ENCODE data around the gene TNFAIP2.

TNFAIP2 gene

DNA sequence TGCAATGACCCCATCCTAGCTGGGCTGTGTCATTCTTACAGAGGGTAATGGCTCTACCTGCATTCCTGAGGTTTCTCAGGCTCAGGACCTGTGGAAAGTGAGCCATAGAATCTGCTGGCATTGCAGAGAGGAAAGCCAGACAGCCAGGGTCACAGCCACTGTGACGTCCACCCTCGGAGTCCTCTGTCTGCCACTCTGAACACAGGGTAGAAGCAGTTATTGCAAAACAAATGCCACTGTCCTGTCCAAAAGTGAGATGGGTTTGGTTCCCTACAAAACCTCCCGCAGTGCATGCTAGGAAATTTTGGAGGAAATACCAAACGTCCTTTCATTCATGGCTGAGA lies 37.8 kb downstream of the TNFAIP2 start:
- TF ChIP-seq EZH2phosphoT487 (IDR thresholded peaks at IDR 0.05; ENCODE audit: borderline replicate concordance), result no peak
- TF ChIP-seq, protein P1, sequence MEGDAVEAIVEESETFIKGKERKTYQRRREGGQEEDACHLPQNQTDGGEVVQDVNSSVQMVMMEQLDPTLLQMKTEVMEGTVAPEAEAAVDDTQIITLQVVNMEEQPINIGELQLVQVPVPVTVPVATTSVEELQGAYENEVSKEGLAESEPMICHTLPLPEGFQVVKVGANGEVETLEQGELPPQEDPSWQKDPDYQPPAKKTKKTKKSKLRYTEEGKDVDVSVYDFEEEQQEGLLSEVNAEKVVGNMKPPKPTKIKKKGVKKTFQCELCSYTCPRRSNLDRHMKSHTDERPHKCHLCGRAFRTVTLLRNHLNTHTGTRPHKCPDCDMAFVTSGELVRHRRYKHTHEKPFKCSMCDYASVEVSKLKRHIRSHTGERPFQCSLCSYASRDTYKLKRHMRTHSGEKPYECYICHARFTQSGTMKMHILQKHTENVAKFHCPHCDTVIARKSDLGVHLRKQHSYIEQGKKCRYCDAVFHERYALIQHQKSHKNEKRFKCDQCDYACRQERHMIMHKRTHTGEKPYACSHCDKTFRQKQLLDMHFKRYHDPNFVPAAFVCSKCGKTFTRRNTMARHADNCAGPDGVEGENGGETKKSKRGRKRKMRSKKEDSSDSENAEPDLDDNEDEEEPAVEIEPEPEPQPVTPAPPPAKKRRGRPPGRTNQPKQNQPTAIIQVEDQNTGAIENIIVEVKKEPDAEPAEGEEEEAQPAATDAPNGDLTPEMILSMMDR (conservative IDR thresholded peaks at IDR 0.05; ENCODE audit: low read length), result no peak
- H3F3A ChIP-seq (ENCODE audit: low read depth), result no peaks in the 10 kb centered on the region
- no peak overlapping the region for H2AFZ ChIP-seq (ENCODE audit: low read length)

DNA sequence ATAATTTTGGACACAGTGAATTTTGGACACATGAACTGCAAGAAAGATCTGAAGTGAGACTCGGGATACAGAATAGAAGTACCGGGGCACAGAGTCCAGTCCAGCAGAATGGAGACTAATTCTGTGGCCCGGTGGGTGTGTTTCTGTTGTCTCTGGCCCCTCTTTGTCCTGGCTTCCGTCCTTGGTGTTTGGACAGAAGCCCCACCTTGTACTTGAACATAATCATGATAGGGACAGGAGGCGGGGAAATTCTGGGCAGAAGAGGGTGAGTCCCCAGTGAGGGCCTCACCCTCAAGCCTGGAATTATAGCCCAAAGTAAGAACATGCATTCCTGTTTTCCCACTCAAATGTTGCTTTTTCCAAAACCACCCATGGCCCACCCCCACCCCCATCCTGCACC lies 39.9 kb downstream of the TNFAIP2 start:
- H3K9me3 ChIP-seq (ENCODE audit: insufficient read depth, low read depth, low read length), result no peaks in the 10 kb centered on the region; the same call in 1 of the 2 replicates
- H3K9me2 ChIP-seq (replicated peaks; ENCODE audit: low read depth, low read length), result no peaks in the 10 kb centered on the region
- no peaks in the 10 kb centered on the region for H3K36me3 ChIP-seq (ENCODE audit: insufficient read depth, low read length)
- no peaks in the 10 kb centered on the region for H3K79me2 ChIP-seq (ENCODE audit: insufficient read depth, low read length)
- H3K27me3 ChIP-seq (ENCODE audit: insufficient read depth, low read length, poor library complexity, severe bottlenecking), result no peaks in the 10 kb centered on the region
- no peak overlapping the region for H3K4me3 ChIP-seq (ENCODE audit: low read length, poor library complexity, severe bottlenecking)
- no peak overlapping the region for H3K9ac ChIP-seq (ENCODE audit: low read depth, low read length, poor library complexity, severe bottlenecking)
- no peaks in the 10 kb centered on the region for H3F3A ChIP-seq (ENCODE audit: low read depth)
- no peaks in the 10 kb centered on the region for H3K4me1 ChIP-seq (ENCODE audit: insufficient read depth, low read length, poor library complexity, severe bottlenecking)
- H2AFZ ChIP-seq (ENCODE audit: low read length), result no peak overlapping the region
- no peak for TF ChIP-seq EZH2phosphoT487 (IDR thresholded peaks at IDR 0.05; ENCODE audit: borderline replicate concordance)
- TF ChIP-seq, protein P1 (conservative IDR thresholded peaks at IDR 0.05; ENCODE audit: low read length), result no peak
- H4K20me1 ChIP-seq (ENCODE audit: insufficient read depth, low read length, poor library complexity, severe bottlenecking), result no peaks in the 10 kb centered on the region
- no peak overlapping the region for H3K4me2 ChIP-seq (ENCODE audit: low read depth, low read length, poor library complexity, severe bottlenecking)

More for the DNA sequence above, 37.8 kb downstream of the TNFAIP2 start:
- no peaks in the 10 kb centered on the region for H3K79me2 ChIP-seq (ENCODE audit: insufficient read depth, low read length)
- no peaks in the 10 kb centered on the region for H4K20me1 ChIP-seq (ENCODE audit: insufficient read depth, low read length, poor library complexity, severe bottlenecking)
- H3K9me3 ChIP-seq (ENCODE audit: insufficient read depth, low read depth, low read length), result no peaks in the 10 kb centered on the region
- no peaks in the 10 kb centered on the region for H3K27me3 ChIP-seq (ENCODE audit: insufficient read depth, low read length, poor library complexity, severe bottlenecking)
- no peaks in the 10 kb centered on the region for H3K4me1 ChIP-seq (ENCODE audit: insufficient read depth, low read length, poor library complexity, severe bottlenecking)
- no peaks in the 10 kb centered on the region for H3K9me2 ChIP-seq (replicated peaks; ENCODE audit: low read depth, low read length)
- H3K4me2 ChIP-seq (ENCODE audit: low read depth, low read length, poor library complexity, severe bottlenecking), result no peak overlapping the region
- H3K9ac ChIP-seq (ENCODE audit: low read depth, low read length, poor library complexity, severe bottlenecking), result no peak overlapping the region
- no peaks in the 10 kb centered on the region for H3K36me3 ChIP-seq (ENCODE audit: insufficient read depth, low read length)
- H3K4me3 ChIP-seq (ENCODE audit: low read length, poor library complexity, severe bottlenecking), result no peak overlapping the region

DNA sequence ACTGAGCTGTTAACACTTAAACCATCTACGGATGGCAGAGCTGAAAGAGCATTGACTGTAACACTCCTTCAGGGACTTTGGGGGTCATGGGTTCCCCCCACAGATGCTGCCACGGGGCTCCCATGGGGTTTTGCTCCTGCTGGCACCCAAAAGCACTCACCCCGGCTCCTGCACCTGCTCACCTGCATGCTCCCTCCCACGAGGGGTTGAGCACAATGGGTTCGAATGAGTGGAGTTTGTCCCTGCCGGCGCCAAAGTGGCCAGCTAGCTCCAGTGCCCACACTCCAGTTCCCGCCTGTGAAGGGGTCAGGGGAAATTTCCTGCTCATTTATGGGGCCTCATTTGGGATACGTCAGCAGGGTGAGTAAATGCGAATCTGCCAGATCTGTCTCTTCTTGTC lies 40.7 kb downstream of the TNFAIP2 start:
- Histone ChIP-seq H3K36me3 (ENCODE audit: insufficient read depth, low read length) (no peaks in the 10 kb centered on the region), H3K4me3 (ENCODE audit: low read length, poor library complexity, severe bottlenecking) (no peak overlapping the region), H3K9me3 (ENCODE audit: insufficient read depth, low read depth, low read length) (peaks cover 3% of the 10 kb centered on the region; the same call in 1 of the 2 replicates), H2AFZ (ENCODE audit: low read length) (no peak overlapping the region), H4K20me1 (ENCODE audit: insufficient read depth, low read length, poor library complexity, severe bottlenecking) (no peaks in the 10 kb centered on the region), H3K9ac (ENCODE audit: low read depth, low read length, poor library complexity, severe bottlenecking) (no peak overlapping the region), H3K27me3 (ENCODE audit: insufficient read depth, low read length, poor library complexity, severe bottlenecking) (no peaks in the 10 kb centered on the region), H3F3A (ENCODE audit: low read depth) (no peaks in the 10 kb centered on the region), H3K4me1 (ENCODE audit: insufficient read depth, low read length, poor library complexity, severe bottlenecking) (no peaks in the 10 kb centered on the region), H3K4me2 (ENCODE audit: low read depth, low read length, poor library complexity, severe bottlenecking) (no peak overlapping the region), H3K9me2 (replicated peaks; ENCODE audit: low read depth, low read length) (no peaks in the 10 kb centered on the region), H3K79me2 (ENCODE audit: insufficient read depth, low read length) (no peaks in the 10 kb centered on the region)
- TF ChIP-seq, protein P1 (conservative IDR thresholded peaks at IDR 0.05; ENCODE audit: low read length), result no peak
- TF ChIP-seq EZH2phosphoT487 (IDR thresholded peaks at IDR 0.05; ENCODE audit: borderline replicate concordance), result no peak

Data from Loucy (cell line).